Measurements from ENCODE around the gene SLC48A1.

Gene SLC48A1

DNA sequence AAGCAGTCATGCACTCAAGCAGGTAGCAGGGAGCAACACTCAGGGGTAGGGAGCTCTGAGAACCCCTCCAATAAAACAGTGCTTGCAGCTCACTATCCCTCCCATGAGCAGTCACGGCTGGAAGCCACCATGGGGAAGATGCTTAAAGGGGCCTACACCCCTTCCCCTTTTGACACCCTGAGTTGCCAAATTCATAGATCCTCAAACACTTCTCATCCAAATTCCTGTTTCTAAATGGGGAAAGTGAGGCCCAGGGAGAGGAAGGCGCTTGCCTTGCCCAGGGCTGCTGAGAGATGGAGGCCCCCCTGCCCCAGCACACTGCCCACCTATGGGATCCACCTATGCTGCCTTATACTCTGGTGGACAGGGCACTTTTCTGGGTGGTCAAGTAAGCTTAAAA lies 40.5 kb upstream of the SLC48A1 start:
- no peak overlapping the region for H3K4me3 ChIP-seq (ENCODE audit: low read length)
- no peak for DNase-seq (ENCODE audit: low read depth)
- TF ChIP-seq, protein P1, sequence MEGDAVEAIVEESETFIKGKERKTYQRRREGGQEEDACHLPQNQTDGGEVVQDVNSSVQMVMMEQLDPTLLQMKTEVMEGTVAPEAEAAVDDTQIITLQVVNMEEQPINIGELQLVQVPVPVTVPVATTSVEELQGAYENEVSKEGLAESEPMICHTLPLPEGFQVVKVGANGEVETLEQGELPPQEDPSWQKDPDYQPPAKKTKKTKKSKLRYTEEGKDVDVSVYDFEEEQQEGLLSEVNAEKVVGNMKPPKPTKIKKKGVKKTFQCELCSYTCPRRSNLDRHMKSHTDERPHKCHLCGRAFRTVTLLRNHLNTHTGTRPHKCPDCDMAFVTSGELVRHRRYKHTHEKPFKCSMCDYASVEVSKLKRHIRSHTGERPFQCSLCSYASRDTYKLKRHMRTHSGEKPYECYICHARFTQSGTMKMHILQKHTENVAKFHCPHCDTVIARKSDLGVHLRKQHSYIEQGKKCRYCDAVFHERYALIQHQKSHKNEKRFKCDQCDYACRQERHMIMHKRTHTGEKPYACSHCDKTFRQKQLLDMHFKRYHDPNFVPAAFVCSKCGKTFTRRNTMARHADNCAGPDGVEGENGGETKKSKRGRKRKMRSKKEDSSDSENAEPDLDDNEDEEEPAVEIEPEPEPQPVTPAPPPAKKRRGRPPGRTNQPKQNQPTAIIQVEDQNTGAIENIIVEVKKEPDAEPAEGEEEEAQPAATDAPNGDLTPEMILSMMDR (conservative IDR thresholded peaks at IDR 0.05; ENCODE audit: low read depth, low read length), result no peak

DNA sequence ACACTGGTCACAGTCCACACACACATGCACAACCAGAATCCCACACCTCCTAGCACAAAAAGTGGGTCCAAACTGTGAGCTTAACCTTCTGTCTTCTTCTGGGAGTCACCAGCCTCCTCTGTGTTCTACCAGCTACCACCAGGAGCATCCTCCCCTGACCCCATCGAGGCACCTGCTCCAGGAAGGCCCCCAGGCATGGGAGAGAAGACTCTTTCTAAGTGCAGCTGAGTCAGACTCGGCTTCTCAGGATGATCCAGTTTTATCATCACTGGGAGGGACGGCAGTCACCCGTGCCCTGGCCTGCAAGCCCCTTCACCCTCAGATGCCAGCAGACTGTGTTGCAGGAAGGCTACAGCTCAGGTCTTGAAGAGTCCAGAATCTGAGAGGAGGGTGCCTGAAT lies 39.9 kb upstream of the SLC48A1 start:
- TF ChIP-seq, protein P1 (conservative IDR thresholded peaks at IDR 0.05; ENCODE audit: low read depth, low read length), result no peak
- no peak overlapping the region for H3K4me3 ChIP-seq (ENCODE audit: low read length)
- DNase-seq (ENCODE audit: low read depth), result no peak

DNA sequence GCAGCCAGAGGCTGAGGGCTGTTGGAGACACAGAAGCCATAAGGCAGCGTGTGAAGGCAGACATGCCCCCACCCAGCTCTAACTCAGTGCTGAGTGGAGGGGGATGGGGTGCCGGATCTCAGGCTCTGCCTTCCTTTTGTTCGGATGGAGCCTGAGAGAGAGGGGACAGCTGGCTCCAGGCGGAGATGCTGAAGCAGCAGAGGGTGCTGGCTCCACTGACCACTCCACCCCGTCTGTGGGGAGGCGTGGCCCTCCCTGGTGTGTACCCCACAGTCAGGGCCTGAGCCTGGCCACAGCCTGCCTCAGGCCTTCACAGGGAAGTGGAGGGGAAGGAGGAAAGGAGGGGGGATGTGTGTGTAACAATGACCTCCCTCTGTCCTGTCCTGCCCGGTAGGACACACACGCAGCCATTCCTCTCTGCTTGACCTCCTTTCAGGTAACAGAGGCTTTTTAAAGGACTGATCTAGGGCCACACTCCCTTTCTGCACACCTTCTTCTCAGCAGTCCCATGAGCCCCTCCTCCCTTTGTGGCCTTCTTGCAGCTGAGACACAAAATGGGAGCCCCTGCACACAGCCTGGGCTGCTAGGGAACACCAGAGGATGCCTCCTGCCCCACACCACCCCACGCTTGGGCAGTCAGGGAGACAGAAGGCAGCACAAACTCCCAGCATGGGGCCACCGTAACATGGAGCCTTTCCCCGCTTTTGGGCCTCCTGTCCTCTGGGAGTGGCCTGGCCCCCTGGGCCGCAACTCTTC lies 38.1 kb upstream of the SLC48A1 start:
- no peak for DNase-seq (ENCODE audit: low read depth)

DNA sequence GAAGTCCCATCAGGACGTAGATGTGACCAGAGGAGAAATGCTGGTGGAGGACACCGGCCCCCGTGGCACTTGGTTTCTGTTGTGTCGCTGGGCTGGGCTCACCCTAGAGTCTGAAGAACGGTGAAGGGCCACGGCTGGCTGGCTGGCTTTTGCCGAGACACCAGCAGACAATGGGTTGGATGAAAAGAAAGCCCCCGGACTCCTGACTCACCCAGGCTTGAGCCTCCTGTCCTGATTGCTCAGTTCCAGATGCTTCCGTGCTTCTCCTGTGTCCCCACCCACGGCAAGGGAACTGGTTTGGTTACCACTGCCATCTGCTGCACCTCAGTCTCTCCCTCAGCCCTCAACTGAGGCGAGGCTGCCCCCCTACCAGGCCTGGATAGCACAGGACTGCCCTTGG lies 37.4 kb upstream of the SLC48A1 start:
- TF ChIP-seq, protein P1 (conservative IDR thresholded peaks at IDR 0.05; ENCODE audit: low read depth, low read length), result no peak
- no peak overlapping the region for H3K4me3 ChIP-seq (ENCODE audit: low read length)
- no peak for DNase-seq (ENCODE audit: low read depth)

More for the DNA sequence above, 38.1 kb upstream of the SLC48A1 start:
- no peak overlapping the region for H3K4me3 ChIP-seq (ENCODE audit: low read length)
- TF ChIP-seq, protein P1 (conservative IDR thresholded peaks at IDR 0.05; ENCODE audit: low read depth, low read length), result no peak

DNA sequence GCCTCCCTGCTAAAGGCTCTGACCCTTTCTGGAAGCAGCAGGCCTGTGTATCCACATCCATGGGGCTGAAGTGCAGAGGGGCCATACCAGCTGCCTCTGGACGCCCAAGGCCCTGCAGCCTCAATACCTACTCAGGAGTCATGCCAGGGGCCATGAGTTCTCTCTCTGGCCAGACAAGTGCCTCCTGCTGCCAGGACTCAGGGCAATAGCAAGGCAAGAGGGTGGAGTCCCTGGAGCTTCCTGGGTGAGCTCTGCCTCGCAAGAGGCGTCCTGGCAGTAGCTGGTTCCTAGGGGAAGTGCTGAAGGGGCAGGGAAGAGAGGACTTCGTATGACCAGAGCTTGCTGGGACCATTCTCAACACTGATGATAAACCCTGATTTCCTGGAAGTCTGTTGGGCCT lies 36.8 kb upstream of the SLC48A1 start:
- DNase-seq (ENCODE audit: low read depth), result no peak
- H3K4me3 ChIP-seq (ENCODE audit: low read length), result no peak overlapping the region
- TF ChIP-seq, protein P1 (conservative IDR thresholded peaks at IDR 0.05; ENCODE audit: low read depth, low read length), result no peak

DNA sequence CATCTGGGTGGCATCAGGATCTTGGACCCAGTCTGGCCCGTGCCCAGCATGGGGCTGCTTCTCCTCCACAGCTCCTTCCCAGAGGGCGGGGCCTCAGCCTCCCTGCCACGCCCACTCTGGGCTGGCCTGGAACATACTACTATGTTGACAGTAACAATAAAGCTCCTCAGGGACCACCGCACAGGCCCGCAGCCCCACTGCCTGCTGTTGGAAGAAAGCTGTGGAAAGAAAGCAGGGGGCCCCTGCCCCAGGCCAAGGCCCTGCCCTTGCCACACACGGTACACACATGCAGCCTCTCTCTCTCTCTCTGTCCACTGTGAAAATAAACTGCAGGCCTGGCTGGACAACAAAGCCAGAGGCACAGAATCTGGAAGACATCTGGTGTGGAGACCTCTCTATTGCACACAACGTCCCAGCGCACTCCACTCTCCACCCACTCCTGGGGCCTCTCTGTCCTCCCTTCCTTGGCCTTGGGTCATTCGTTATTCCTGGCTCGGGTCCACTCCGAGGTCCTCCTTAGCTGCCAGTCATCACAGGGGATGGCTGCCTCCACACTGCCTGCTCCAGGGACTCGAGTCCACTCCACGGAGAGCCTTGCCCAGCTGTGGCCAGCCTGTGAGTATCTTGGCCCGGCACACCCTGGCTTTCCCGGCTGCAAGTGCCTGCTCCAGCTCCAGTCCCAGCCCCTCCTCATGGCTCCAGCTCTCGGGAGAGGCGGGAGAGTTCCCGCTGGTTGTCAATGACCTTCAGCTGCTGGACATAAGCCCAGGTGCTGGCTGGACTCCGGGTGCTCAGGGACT lies 36.0 kb upstream of the SLC48A1 start:
- no peak overlapping the region for H3K4me3 ChIP-seq (ENCODE audit: low read length)
- no peak for DNase-seq (ENCODE audit: low read depth)
- TF ChIP-seq, protein P1 (conservative IDR thresholded peaks at IDR 0.05; ENCODE audit: low read depth, low read length), result no peak

Data from retinal pigment epithelial cell (primary cell).